GM12878 (cell line): ENCODE results near the gene TRAPPC2B. TPM values are rescaled to one million over a fixed set of nuclear protein-coding genes. Genes with fewer than 3 reads are reported as not detected.

Experiments used
- ATAC-seq: fragments of 200-7000 bp; cut with Tn5 transposase; 3 replicates; pipeline ENCODE4 v1.9.1; 2020; ENCODE audit warnings: mild to moderate bottlenecking, moderate library complexity
- BruUV-seq: library from RNA; stranded (reverse); fragments of 400-500 nt; replicated peaks from 2 replicates; lab custom pipeline; 2021; lab: Mats Ljungman, UMichigan
- CTCF ChIA-PET: fragments of 300-600 bp; sonication (Branson Sonifier 250); formaldehyde crosslinking; extraction: SDS; loops from one replicate; lab custom pipeline; 2021; ENCODE audit warnings: inconsistent platforms; lab: Yijun Ruan, JAX
- POLR2A ChIA-PET: fragments of 350-600 bp; formaldehyde crosslinking; extraction: SDS; loops from one replicate; lab custom pipeline; 2021; ENCODE audit warnings: inconsistent platforms; lab: Charles Lee
- RAD21 ChIA-PET: fragments of 300-600 bp; sonication (Branson Sonifier 250); formaldehyde crosslinking; loops from one replicate; lab custom pipeline; 2023; ENCODE audit warnings: antibody characterized with exemption; ENCODE audit not compliant: unreplicated experiment; lab: Charles Lee
- SMC1A ChIA-PET: fragments of 300-600 bp; sonication (Branson Sonifier 250); formaldehyde crosslinking; loops from one replicate; lab custom pipeline; 2023; ENCODE audit not compliant: unreplicated experiment, uncharacterized antibody; lab: Charles Lee
- DNase-seq: peaks from one replicate; pipeline ENCODE4 v3.0.0-alpha.2; 2011; ENCODE audit warnings: low read depth, low spot score
- FAIRE-seq: peaks from 3 replicates; lab custom pipeline; 2011; peaks lifted over from hg19 to GRCh38; lab: Jason Lieb, UNC
- H2AFZ ChIP-seq: 2 replicates; pipeline ENCODE4 v1.6.0; 2011; ENCODE audit warnings: low read depth, low read length, control low read depth; ENCODE audit not compliant: control insufficient read depth
- H3K27ac ChIP-seq: 2 replicates; pipeline ENCODE4 v1.5.1; 2011; ENCODE audit warnings: control low read depth; ENCODE audit not compliant: control insufficient read depth, insufficient read depth
- H3K27me3 ChIP-seq, 2 experiments: replicated peaks in 1 of 2; 2 replicates each; pipeline versions ENCODE4 v1.6.0 to v1.6.1; 2011; ENCODE audit warnings: low read length in 1 of 2; ENCODE audit not compliant: control insufficient read depth in 2 of 2, insufficient read depth in 2 of 2
- H3K36me3 ChIP-seq, 2 experiments: 2 replicates each; pipeline ENCODE4 v1.5.1; 2011; ENCODE audit warnings: low read length in 1 of 2; ENCODE audit not compliant: control insufficient read depth in 2 of 2, insufficient read depth in 2 of 2
- H3K4me1 ChIP-seq: 2 replicates; pipeline ENCODE4 v1.6.1; 2011; ENCODE audit warnings: mild to moderate bottlenecking, low read length, moderate library complexity, mixed read lengths; ENCODE audit not compliant: control insufficient read depth, insufficient read depth
- H3K4me2 ChIP-seq: 2 replicates; pipeline ENCODE4 v1.6.0; 2011; ENCODE audit warnings: control low read depth; ENCODE audit not compliant: control insufficient read depth, insufficient read depth
- H3K4me3 ChIP-seq: fragments of 200-600 bp; sonication (generic); 2 replicates; pipeline ENCODE4 v1.5.1; 2016
- H3K79me2 ChIP-seq: 2 replicates; pipeline ENCODE4 v1.6.0; 2011; ENCODE audit warnings: low read length; ENCODE audit not compliant: control insufficient read depth, insufficient read depth
- H3K9ac ChIP-seq: 2 replicates; pipeline ENCODE4 v1.8.0; 2011; ENCODE audit warnings: low read length, control low read depth, mixed read lengths; ENCODE audit not compliant: control insufficient read depth, insufficient read depth
- H3K9me3 ChIP-seq: replicated peaks from 3 replicates; pipeline ENCODE4 v1.5.1; 2011; ENCODE audit warnings: mild to moderate bottlenecking, low read length; ENCODE audit not compliant: control insufficient read depth, insufficient read depth
- H4K20me1 ChIP-seq: 2 replicates; pipeline ENCODE4 v1.6.0; 2011; ENCODE audit not compliant: control insufficient read depth, insufficient read depth
- BCL3 ChIP-seq: IDR thresholded peaks from 2 replicates; pipeline ENCODE4 v1.6.1; 2011; ENCODE audit warnings: borderline replicate concordance, low read depth, mild to moderate bottlenecking, moderate library complexity, low read length; ENCODE audit not compliant: insufficient read depth, poor library complexity, severe bottlenecking
- BRCA1 ChIP-seq: IDR thresholded peaks from 2 replicates; pipeline ENCODE4 v1.6.1; 2011; ENCODE audit warnings: low read depth, low read length, improper control_type of control experiment
- CEBPB ChIP-seq, 2 experiments: fragments of 150-350 bp in 1 of 2; IDR thresholded peaks; 2 replicates each; pipeline ENCODE4 v1.6.1; 2012 to 2014; ENCODE audit warnings: low read depth in 2 of 2, low read length in 2 of 2, borderline replicate concordance in 1 of 2, inconsistent platforms in 1 of 2
- CHD1 ChIP-seq: IDR thresholded peaks from 2 replicates; pipeline ENCODE4 v1.6.1; 2012; ENCODE audit warnings: low read depth, low read length, improper control_type of control experiment
- E4F1 ChIP-seq: fragments of 450-650 bp; IDR thresholded peaks from 2 replicates; pipeline ENCODE4 v1.6.1; 2018; ENCODE audit warnings: borderline replicate concordance, mild to moderate bottlenecking; ENCODE audit not compliant: partially characterized antibody
- EGR1 ChIP-seq, 2 experiments: IDR thresholded peaks; 1 replicate in 1 of 2; 2 replicates in 1 of 2; pipeline ENCODE4 v1.6.1; 2011 to 2012; ENCODE audit warnings: low read depth in 2 of 2, low read length in 2 of 2, borderline replicate concordance in 1 of 2, mild to moderate bottlenecking in 1 of 2, moderate library complexity in 1 of 2
- GABPA ChIP-seq: IDR thresholded peaks from 2 replicates; pipeline ENCODE4 v1.6.1; 2014; ENCODE audit warnings: antibody characterized with exemption, low read depth, mild to moderate bottlenecking, inconsistent platforms
- IKZF2 ChIP-seq, 2 experiments: fragments of 450-650 bp; IDR thresholded peaks; 2 replicates each; pipeline ENCODE4 v1.6.1; 2017; ENCODE audit warnings: mild to moderate bottlenecking in 2 of 2, moderate library complexity in 2 of 2
- IRF5 ChIP-seq: fragments of 450-650 bp; IDR thresholded peaks from 2 replicates; pipeline ENCODE4 v1.6.1; 2017; ENCODE audit warnings: borderline replicate concordance
- KAT2A ChIP-seq: conservative IDR thresholded peaks from 2 replicates; pipeline ENCODE4 v1.6.1; 2011; ENCODE audit warnings: low read depth, low read length; ENCODE audit not compliant: control insufficient read depth
- MTA2 ChIP-seq: fragments of 450-650 bp; IDR thresholded peaks from 2 replicates; pipeline ENCODE4 v1.6.1; 2016; ENCODE audit warnings: low read depth, mild to moderate bottlenecking, moderate library complexity
- MTA3 ChIP-seq: IDR thresholded peaks from 2 replicates; pipeline ENCODE4 v1.6.1; 2012; ENCODE audit warnings: low read length, inconsistent platforms, borderline replicate concordance
- MXI1 ChIP-seq: fragments of 150-350 bp; IDR thresholded peaks from 2 replicates; pipeline ENCODE4 v1.6.1; 2011; ENCODE audit warnings: low read depth, mild to moderate bottlenecking, inconsistent platforms, low read length, improper control_type of control experiment
- NBN ChIP-seq: fragments of 450-650 bp; IDR thresholded peaks from 2 replicates; pipeline ENCODE4 v1.6.1; 2016
- NFYA ChIP-seq: IDR thresholded peaks from 2 replicates; pipeline ENCODE4 v1.6.1; 2011; ENCODE audit warnings: low read depth, mild to moderate bottlenecking, low read length, improper control_type of control experiment, borderline replicate concordance
- RAD21 ChIP-seq: IDR thresholded peaks from 2 replicates; pipeline ENCODE4 v1.6.1; 2011; ENCODE audit warnings: mild to moderate bottlenecking, low read depth, low read length, moderate library complexity; ENCODE audit not compliant: insufficient read depth
- RAD51 ChIP-seq: fragments of 450-650 bp; IDR thresholded peaks from 2 replicates; pipeline ENCODE4 v1.6.1; 2016; ENCODE audit warnings: moderate library complexity, mild to moderate bottlenecking, inconsistent platforms
- SKIL ChIP-seq: fragments of 450-650 bp; IDR thresholded peaks from 2 replicates; pipeline ENCODE4 v1.6.1; 2017; ENCODE audit warnings: mild to moderate bottlenecking, low read depth, inconsistent platforms; ENCODE audit not compliant: poor library complexity, severe bottlenecking
- ZBED1 ChIP-seq: IDR thresholded peaks from 2 replicates; pipeline ENCODE4 v1.6.1; 2016; ENCODE audit warnings: borderline replicate concordance
- WGBS: methylation state at CpG from one replicate; pipeline ENCODE4 v1.1.6; 2016; ENCODE audit warnings: low lambda C conversion rate; ENCODE audit not compliant: insufficient replicate concordance, insufficient coverage; ENCODE audit errors: missing lambda C conversion rate; 5-methylcytosine and 5-hydroxymethylcytosine counted together
- in situ Hi-C: fragments of 300-500 bp; cut with MboI; formaldehyde crosslinking; loops from 9 replicates; pipeline ENCODE4 v1.14.3; 2018; ENCODE audit warnings: mixed read lengths
- intact Hi-C: fragments of 100-400 bp; cut with micrococcal nuclease; formaldehyde crosslinking; loops from one replicate; pipeline ENCODE4 v1.14.2; 2022; ENCODE audit not compliant: unreplicated experiment
- polyA plus RNA-seq, 11 experiments: library from polyadenylated mRNA; depleted of rRNA in 4 of 11; unstranded in 6 of 11; stranded (reverse) in 5 of 11; fragments of >200 nt; fragmentation: Nextera tagmentation in 4 of 11; fragmentation: Illumina TruSeq in 1 of 11; extraction: Ambion mirVana in 4 of 11; extraction: Trizol in 1 of 11; gene quantifications; 1 replicate in 1 of 11; 2 replicates in 10 of 11; pipeline versions ENCODE4 v1.2.1 to v1.2.3, GENCODE V29; 2011 to 2016; ENCODE audit warnings: inconsistent platforms in 2 of 11, missing spikeins in 2 of 11, low read depth in 1 of 11
- total RNA-seq, 4 experiments: library from RNA; depleted of rRNA in 3 of 4; stranded (reverse); fragments of >200 nt in 3 of 4; fragmentation: Illumina TruSeq in 1 of 4; extraction: Trizol in 1 of 4; gene quantifications; 2 replicates each; pipeline versions ENCODE4 v1.2.1 to v1.2.3, GENCODE V29; 2013 to 2021

The TRAPPC2B gene
- total and polyA plus RNA-seq, 10 of the 15 experiments (the other 5 are each of a cell fraction or from before 2014, with no cell fraction given) = 10.6 to 86.4 (median 25.6) TPM

- peaks cover 5% of the 10 kb centered on the region for H3K79me2 ChIP-seq
- no peak overlapping the region for H3K9ac ChIP-seq
- FAIRE-seq = no peak
- ChIA-PET POLR2A (no interaction called here), RAD21 (no interaction called here), SMC1A (no interaction called here), CTCF (no interaction called here)
- in situ Hi-C loops (no loop called here), intact Hi-C loops (no loop called here)
- H4K20me1 ChIP-seq = no peaks in the 10 kb centered on the region
- peaks cover 2% of the 10 kb centered on the region; the same call in 1 of the 2 replicates for H3K4me1 ChIP-seq
- no peaks in the 10 kb centered on the region for H3K27me3 ChIP-seq
- peaks cover 14 to 26% of the 10 kb centered on the region in 2 experiments for H3K36me3 ChIP-seq
- WGBS = 100% methylated on average over 5 of the region's 5 CpGs
- no peak overlapping the region for H3K4me3 ChIP-seq
- BruUV-seq = no TSS peak
- no peak for ATAC-seq
- H3K4me2 ChIP-seq = no peak overlapping the region
- no peak overlapping the region for H2AFZ ChIP-seq
- no peak for DNase-seq
- H3K9me3 ChIP-seq = peaks cover 14% of the 10 kb centered on the region
- H3K27ac ChIP-seq = no peak overlapping the region
- TF ChIP-seq E4F1 = no peak
- TF ChIP-seq SKIL = no peak
- TF ChIP-seq CEBPB (IDR thresholded peaks at IDR 0.05; ENCODE audit: borderline replicate concordance in 1 of 2, low read depth in 2 of 2, low read length in 2 of 2) = no peak
- no peak for TF ChIP-seq IRF5
- no peak for TF ChIP-seq MTA2
- TF ChIP-seq NFYA = no peak
- TF ChIP-seq RAD51 = no peak
- TF ChIP-seq MTA3 = no peak
- no peak for TF ChIP-seq EGR1 (IDR thresholded peaks at IDR 0.05; ENCODE audit: borderline replicate concordance in 1 of 2, low read depth in 2 of 2, low read length in 2 of 2)
- no peak for TF ChIP-seq IKZF2 (IDR thresholded peaks at IDR 0.05)
- TF ChIP-seq ZBED1 = no peak
- no peak for TF ChIP-seq MXI1
- TF ChIP-seq RAD21 = no peak
- no peak for TF ChIP-seq NBN
- TF ChIP-seq BCL3 = no peak
- TF ChIP-seq CHD1 = no peak
- no peak for TF ChIP-seq KAT2A
- TF ChIP-seq GABPA = no peak
- no peak for TF ChIP-seq BRCA1
Observed at GRCh38 chr19:57398868-57399267, 35.5 kb downstream of the TRAPPC2B start.
